ENCODE results near the gene BPIFB2.

DNA sequence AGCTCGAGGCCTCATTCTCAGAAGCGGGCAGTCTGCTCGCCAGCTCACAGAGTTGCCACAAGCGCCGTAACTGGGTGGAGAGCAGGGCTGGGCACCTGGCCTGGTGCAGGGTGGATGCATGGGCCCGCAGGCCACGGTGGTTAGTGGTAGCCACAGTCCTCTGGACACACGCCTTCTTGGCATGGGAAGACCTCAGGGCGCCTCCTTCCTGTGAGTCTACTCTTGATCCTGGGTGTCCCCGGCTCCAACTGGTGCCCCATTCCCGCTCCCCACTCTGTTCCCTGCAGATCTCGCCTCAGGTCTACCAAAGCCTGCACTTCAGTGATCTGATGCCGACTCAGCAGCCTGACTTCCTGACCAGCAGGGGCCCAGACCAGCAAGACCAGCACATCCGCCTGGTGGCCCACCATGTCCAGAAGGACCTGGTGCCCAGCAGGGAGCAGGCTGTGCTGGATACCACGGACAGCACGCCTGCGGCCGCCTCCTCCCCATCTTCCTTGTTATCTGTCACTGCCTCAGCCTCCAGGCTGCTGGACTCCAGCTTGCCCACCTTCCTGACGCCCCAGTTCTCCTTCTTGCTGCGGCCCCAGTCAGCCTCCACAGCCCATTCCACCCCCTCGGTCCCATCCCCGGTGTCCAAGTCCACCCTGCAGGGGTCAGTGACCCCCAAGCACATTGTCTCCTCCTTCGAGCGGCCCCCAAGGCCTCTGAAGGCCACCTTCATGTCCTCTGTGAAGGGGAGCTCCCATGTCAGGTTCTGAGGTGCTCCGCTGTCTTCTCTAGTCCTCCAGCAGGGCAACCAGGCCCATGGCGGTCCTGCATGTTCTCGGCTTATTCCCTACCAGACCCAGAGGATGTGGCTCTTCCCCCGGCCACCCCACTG, 46.4 kb upstream of the BPIFB2 start:
- TF ChIP-seq, protein P1, sequence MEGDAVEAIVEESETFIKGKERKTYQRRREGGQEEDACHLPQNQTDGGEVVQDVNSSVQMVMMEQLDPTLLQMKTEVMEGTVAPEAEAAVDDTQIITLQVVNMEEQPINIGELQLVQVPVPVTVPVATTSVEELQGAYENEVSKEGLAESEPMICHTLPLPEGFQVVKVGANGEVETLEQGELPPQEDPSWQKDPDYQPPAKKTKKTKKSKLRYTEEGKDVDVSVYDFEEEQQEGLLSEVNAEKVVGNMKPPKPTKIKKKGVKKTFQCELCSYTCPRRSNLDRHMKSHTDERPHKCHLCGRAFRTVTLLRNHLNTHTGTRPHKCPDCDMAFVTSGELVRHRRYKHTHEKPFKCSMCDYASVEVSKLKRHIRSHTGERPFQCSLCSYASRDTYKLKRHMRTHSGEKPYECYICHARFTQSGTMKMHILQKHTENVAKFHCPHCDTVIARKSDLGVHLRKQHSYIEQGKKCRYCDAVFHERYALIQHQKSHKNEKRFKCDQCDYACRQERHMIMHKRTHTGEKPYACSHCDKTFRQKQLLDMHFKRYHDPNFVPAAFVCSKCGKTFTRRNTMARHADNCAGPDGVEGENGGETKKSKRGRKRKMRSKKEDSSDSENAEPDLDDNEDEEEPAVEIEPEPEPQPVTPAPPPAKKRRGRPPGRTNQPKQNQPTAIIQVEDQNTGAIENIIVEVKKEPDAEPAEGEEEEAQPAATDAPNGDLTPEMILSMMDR (IDR thresholded peaks at IDR 0.05): no peak
- TF ChIP-seq POLR2A (IDR thresholded peaks at IDR 0.05): no peak
